Left colon (tissue), 2 donors: Measurements from ENCODE around the gene MATR3. TPM values are rescaled to one million over a fixed set of nuclear protein-coding genes. Genes with fewer than 3 reads are reported as not detected.
A peak's percentile ranks its signal among the peaks of the same experiment; 100 is the strongest.
"Not testable (repeated sequence)": the region's sequence is repeated elsewhere in the genome, so short reads cannot be mapped to it uniquely, and the experiment has no call there.

Experiments used
- ATAC-seq: fragments of 200-7000 bp; cut with Tn5 transposase; one replicate; pipeline ENCODE4 v1.9.1; 2020; ENCODE audit warnings: mild to moderate bottlenecking, moderate library complexity
- DNase-seq, 2 donors: peaks; one replicate each; pipeline ENCODE4 v3.0.0-alpha.2; 2020
- intact Hi-C, 2 donors: fragments of 100-400 bp; cut with DNase I in 1 of 2; cut with micrococcal nuclease in 1 of 2; formaldehyde crosslinking; loops; one replicate each; pipeline versions ENCODE4 v1.11.2 to v1.14.0; 2022; cut with DNase I, micrococcal nuclease
- total RNA-seq, 2 donors: library from RNA; stranded (reverse); fragmentation: NEBNext Ultra II Directional; extraction: Animal tissue kit (Norgen Biotek cat#: 25700); gene quantifications; one replicate each; pipeline ENCODE4 v1.2.1, GENCODE V29; 2021
- donor health status: DM: no; HTN: no; CAD: no.
- donor health status: DM: yes; HTN: yes; CAD: no.

MATR3 gene
- total RNA-seq, 2 donors from 2014 or later, result 98.4 to 106 TPM

GRCh38 chr5:139340051-139340450 is 46.5 kb downstream of the MATR3 start:
- intact Hi-C loops, result no loop called here
- ATAC-seq, result no peak

GRCh38 chr5:139341187-139341688 is 47.7 kb downstream of the MATR3 start:
- intact Hi-C loops, result no loop called here
- DNase-seq (no peak), ATAC-seq (peak; percentile 2)

More at GRCh38 chr5:139340051-139340450, 46.5 kb downstream of the MATR3 start:
- DNase-seq, result no peak

GRCh38 chr5:139341689-139342422 is 48.3 kb downstream of the MATR3 start, which contains the start of gene PAIP2:
Gene PAIP2 (plus strand): TSS chr5:139341854. CDS start chr5:139363785, 21,931 bp downstream.
- DNase-seq (peak; percentile 97 to 98), ATAC-seq (peak; percentile 94)
- intact Hi-C loops, result no loop called here

- ATAC-seq (no peak), DNase-seq (no peak)
- intact Hi-C loops, result no loop called here
Observed at GRCh38 chr5:139342423-139342723, 48.8 kb downstream of the MATR3 start.

- DNase-seq (no peak), ATAC-seq (no peak)
- intact Hi-C loops, result no loop called here
Observed at GRCh38 chr5:139343476-139343875, 49.9 kb downstream of the MATR3 start.

GRCh38 chr5:139344177-139344576 is 50.6 kb downstream of the MATR3 start:
- DNase-seq, result no peak
- no peak for ATAC-seq
- intact Hi-C loops, result no loop called here

- intact Hi-C loops, DNase-seq: not testable (repeated sequence)
Observed at GRCh38 chr5:139345442-139345841, 51.9 kb downstream of the MATR3 start.

GRCh38 chr5:139347863-139348262 is 54.3 kb downstream of the MATR3 start:
- intact Hi-C loops, ATAC-seq, DNase-seq: not testable (repeated sequence)

More at GRCh38 chr5:139345442-139345841, 51.9 kb downstream of the MATR3 start:
- not testable (repeated sequence) for ATAC-seq

- intact Hi-C loops, result no loop called here
- ATAC-seq (no peak), DNase-seq (no peak)
Observed at GRCh38 chr5:139354186-139354585, 60.6 kb downstream of the MATR3 start.

- DNase-seq, intact Hi-C loops, ATAC-seq: not testable (repeated sequence)
Observed at GRCh38 chr5:139355900-139356299, 62.4 kb downstream of the MATR3 start.

GRCh38 chr5:139358064-139358463 is 64.5 kb downstream of the MATR3 start:
- no peak for ATAC-seq

GRCh38 chr5:139360384-139360783 is 66.8 kb downstream of the MATR3 start:
- ATAC-seq, result no peak
- DNase-seq, result no peak
- intact Hi-C loops, result no loop called here

More at GRCh38 chr5:139358064-139358463, 64.5 kb downstream of the MATR3 start:
- intact Hi-C loops, result no loop called here
- DNase-seq, result no peak

- intact Hi-C loops, result no loop called here
- no peak for DNase-seq
- no peak for ATAC-seq
Observed at GRCh38 chr5:139361835-139362429, 68.4 kb downstream of the MATR3 start.

GRCh38 chr5:139363937-139364336 is 70.4 kb downstream of the MATR3 start:
- ATAC-seq (peak; percentile 40), DNase-seq (no peak)
- intact Hi-C loops, result no loop called here

GRCh38 chr5:139364466-139364865 is 70.9 kb downstream of the MATR3 start:
- no peak for ATAC-seq
- intact Hi-C loops, result no loop called here
- DNase-seq, result no peak

- intact Hi-C loops, result no loop called here
- DNase-seq, result no peak
- no peak for ATAC-seq
Observed at GRCh38 chr5:139368613-139369012, 75.1 kb downstream of the MATR3 start.

- DNase-seq (no peak), ATAC-seq (no peak)
- intact Hi-C loops, result no loop called here
Observed at GRCh38 chr5:139369181-139369580, 75.6 kb downstream of the MATR3 start.

- intact Hi-C loops, result no loop called here
- ATAC-seq, result no peak
- no peak for DNase-seq
Observed at GRCh38 chr5:139371482-139372435, 78.2 kb downstream of the MATR3 start.

GRCh38 chr5:139374909-139375308 is 81.4 kb downstream of the MATR3 start:
- DNase-seq (no peak), ATAC-seq (no peak)
- intact Hi-C loops, result no loop called here
